DND-41 (cell line): ENCODE results near the gene SDHB.

ENCODE experiments used
- ATAC-seq: fragments of 200-7000 bp; cut with Tn5 transposase; 3 replicates; pipeline ENCODE4 v1.9.1; 2021; ENCODE audit warnings: low read depth; ENCODE audit not compliant: insufficient read depth
- DNase-seq: peaks from one replicate; pipeline ENCODE4 v3.0.0-alpha.2; 2020
- H2AFZ ChIP-seq: 2 replicates; pipeline ENCODE4 v1.6.0; 2012; ENCODE audit warnings: low read depth, low read length
- H3K27ac ChIP-seq: 2 replicates; pipeline ENCODE4 v1.5.1; 2012; ENCODE audit warnings: low read length, inconsistent platforms
- H3K27me3 ChIP-seq: fragments of 200-600 bp; sonication (generic); 2 replicates; pipeline ENCODE4 v1.6.0; 2012; ENCODE audit warnings: low read length, mild to moderate bottlenecking, inconsistent platforms; ENCODE audit not compliant: insufficient read depth, poor library complexity
- H3K36me3 ChIP-seq: 2 replicates; pipeline ENCODE4 v1.5.1; 2012; ENCODE audit warnings: low read length, inconsistent platforms; ENCODE audit not compliant: insufficient read depth
- H3K4me1 ChIP-seq: 2 replicates; pipeline ENCODE4 v1.5.1; 2012; ENCODE audit warnings: mild to moderate bottlenecking, low read length; ENCODE audit not compliant: insufficient read depth
- H3K4me2 ChIP-seq: 2 replicates; pipeline ENCODE4 v1.6.0; 2012; ENCODE audit warnings: mild to moderate bottlenecking, moderate library complexity, low read length, inconsistent platforms; ENCODE audit not compliant: insufficient read depth
- H3K4me3 ChIP-seq, 2 experiments: fragments of 200-600 bp in 1 of 2; shearing (Covaris generic) in 1 of 2; 2 replicates each; pipeline ENCODE4 v1.5.1; 2012 to 2016; ENCODE audit warnings: inconsistent platforms in 2 of 2, low read length in 2 of 2, mild to moderate bottlenecking in 2 of 2, low read depth in 1 of 2, moderate library complexity in 1 of 2
- H3K79me2 ChIP-seq: 2 replicates; pipeline ENCODE4 v1.6.0; 2012; ENCODE audit warnings: low read length, inconsistent platforms; ENCODE audit not compliant: insufficient read depth
- H3K9ac ChIP-seq: 2 replicates; pipeline ENCODE4 v1.6.0; 2012; ENCODE audit warnings: low read depth, mild to moderate bottlenecking, inconsistent platforms, low read length, moderate library complexity
- H3K9me3 ChIP-seq: 2 replicates; pipeline ENCODE4 v1.5.1; 2012; ENCODE audit warnings: low read length, moderate library complexity, mild to moderate bottlenecking, inconsistent platforms; ENCODE audit not compliant: insufficient read depth, severe bottlenecking
- H4K20me1 ChIP-seq: 2 replicates; pipeline ENCODE4 v1.6.0; 2012; ENCODE audit warnings: low read length; ENCODE audit not compliant: insufficient read depth
- CTCF ChIP-seq: IDR thresholded peaks from 2 replicates; pipeline ENCODE4 v1.5.1; 2012; ENCODE audit warnings: borderline replicate concordance, low read length, moderate library complexity, mild to moderate bottlenecking; ENCODE audit not compliant: poor library complexity, severe bottlenecking; ENCODE audit errors: extremely low read depth
- EZH2 ChIP-seq: IDR thresholded peaks from 3 replicates; pipeline ENCODE4 v1.6.1; 2012; ENCODE audit warnings: borderline replicate concordance, low read depth, mild to moderate bottlenecking, moderate library complexity, low read length, inconsistent platforms; ENCODE audit not compliant: severe bottlenecking

The SDHB gene

DNA sequence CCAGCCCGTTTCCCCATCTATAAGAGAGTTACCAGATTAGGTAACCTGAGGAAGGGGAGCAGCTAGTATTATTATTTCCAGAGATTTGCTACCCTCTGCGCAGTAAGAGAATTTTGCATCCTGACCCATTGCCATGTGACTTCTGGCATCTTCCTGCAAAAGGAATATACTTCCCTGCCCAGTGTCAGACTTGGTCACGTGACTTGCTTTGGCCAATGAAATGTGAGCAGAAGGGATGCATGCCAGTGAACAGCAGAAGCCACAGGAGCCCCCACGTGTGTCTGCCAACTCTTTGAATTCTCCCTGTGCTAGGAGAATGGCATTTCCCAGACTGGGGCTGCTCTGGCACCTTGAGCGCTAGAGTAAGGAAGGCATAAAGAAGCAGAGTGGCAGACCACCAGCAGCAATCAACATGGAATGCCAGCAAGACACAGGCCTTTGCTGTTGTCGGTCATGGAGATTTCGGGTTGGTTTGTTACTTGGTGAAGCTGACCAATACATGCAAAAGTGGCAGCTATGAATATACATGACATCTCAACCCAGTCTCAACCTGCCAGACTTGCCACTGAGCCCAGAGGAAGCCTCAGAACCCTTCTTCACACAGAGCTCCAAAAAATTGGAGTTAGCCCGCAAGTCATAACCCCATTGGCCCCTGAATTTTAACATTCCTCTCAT is 26.4 kb upstream of the SDHB start:
- Histone ChIP-seq H4K20me1 (no peaks in the 10 kb centered on the region; the same call in 1 of the 2 replicates), H3K36me3 (no peaks in the 10 kb centered on the region), H3K4me1 (no peaks in the 10 kb centered on the region), H3K27me3 (peaks cover 5% of the 10 kb centered on the region), H3K27ac (no peak overlapping the region), H2AFZ (no peak overlapping the region), H3K9me3 (no peaks in the 10 kb centered on the region), H3K79me2 (no peaks in the 10 kb centered on the region), H3K9ac (no peak overlapping the region), H3K4me2 (no peak overlapping the region), H3K4me3 (no peak overlapping the region)
- no peak for DNase-seq
- ATAC-seq: no peak
- TF ChIP-seq EZH2 (no peak), CTCF (no peak)

- no peak for ATAC-seq
- Histone ChIP-seq H3K4me3 (no peak overlapping the region), H3K79me2 (no peaks in the 10 kb centered on the region), H3K36me3 (no peaks in the 10 kb centered on the region), H3K27me3 (peaks cover 5% of the 10 kb centered on the region), H3K27ac (no peak overlapping the region), H3K4me1 (no peaks in the 10 kb centered on the region), H3K9me3 (no peaks in the 10 kb centered on the region), H2AFZ (no peak overlapping the region), H4K20me1 (no peaks in the 10 kb centered on the region; the same call in 1 of the 2 replicates), H3K4me2 (no peak overlapping the region), H3K9ac (no peak overlapping the region)
- DNase-seq: no peak
- no peak for TF ChIP-seq EZH2
- TF ChIP-seq CTCF: no peak
Measured at GRCh38 chr1:17078991-17079868, 25.4 kb upstream of the SDHB start.

- Histone ChIP-seq H3K4me2 (no peak overlapping the region), H3K79me2 (no peaks in the 10 kb centered on the region), H3K4me3 (no peak overlapping the region), H3K36me3 (no peaks in the 10 kb centered on the region), H3K27me3 (peaks cover 5% of the 10 kb centered on the region), H4K20me1 (no peaks in the 10 kb centered on the region), H3K4me1 (no peaks in the 10 kb centered on the region), H2AFZ (no peak overlapping the region), H3K9ac (no peak overlapping the region), H3K27ac (no peak overlapping the region), H3K9me3 (no peaks in the 10 kb centered on the region)
- ATAC-seq (peak; percentile 64), DNase-seq (peak; percentile 40)
- TF ChIP-seq EZH2 (no peak), CTCF (peak; percentile 58)
Measured at GRCh38 chr1:17075470-17076255, 21.8 kb upstream of the SDHB start.
